ENCODE measurements around the gene KIF3C.

GRCh38 chr2:25895610-25896009, 86.7 kb downstream of the KIF3C start:
- TF ChIP-seq GATA2 (IDR thresholded peaks at IDR 0.05; ENCODE audit: low read depth, low read length) (no peak), GATA3 (IDR thresholded peaks at IDR 0.05; ENCODE audit: low read depth, low read length) (no peak)

Measured in SH-SY5Y (cell line).